Fibroblast of lung (primary cell): ENCODE measurements around the gene GRK7. TPM values are rescaled to one million over a fixed set of nuclear protein-coding genes. Genes with fewer than 3 reads are reported as not detected.

Experiments used
- DNase-seq, 2 donors: peaks; one replicate each; pipeline versions ENCODE4 v3.0.0 to v3.0.0-alpha.2; 2010; ENCODE audit warnings: low read depth in 2 of 2
- H2AFZ ChIP-seq: 2 replicates; pipeline ENCODE4 v1.5.1; 2012; ENCODE audit warnings: low read length, control low read depth, inconsistent platforms
- H3K27ac ChIP-seq: 2 replicates; pipeline ENCODE4 v1.5.1; 2011; ENCODE audit warnings: low read length, control low read depth; ENCODE audit not compliant: insufficient read depth
- H3K27me3 ChIP-seq: 2 replicates; pipeline ENCODE4 v1.5.1; 2011; ENCODE audit warnings: mild to moderate bottlenecking, low read length; ENCODE audit not compliant: control insufficient read depth, insufficient read depth
- H3K36me3 ChIP-seq: 2 replicates; pipeline ENCODE4 v1.5.1; 2011; ENCODE audit warnings: low read length; ENCODE audit not compliant: control insufficient read depth, insufficient read depth
- H3K4me1 ChIP-seq: 2 replicates; pipeline ENCODE4 v1.5.1; 2011; ENCODE audit warnings: low read length; ENCODE audit not compliant: control insufficient read depth, insufficient read depth; ENCODE audit errors: extremely low read depth
- H3K4me2 ChIP-seq: 2 replicates; pipeline ENCODE4 v1.5.1; 2011; ENCODE audit warnings: low read length, control low read depth; ENCODE audit not compliant: insufficient read depth; ENCODE audit errors: extremely low read depth
- H3K4me3 ChIP-seq, 4 experiments: fragments of 200-600 bp in 1 of 4; sonication (generic) in 1 of 4; replicated peaks in 1 of 4; 2 replicates each; pipeline ENCODE4 v1.5.1; 2011 to 2016; ENCODE audit warnings: low read length in 4 of 4, low read depth in 3 of 4, mild to moderate bottlenecking in 3 of 4, control low read depth in 2 of 4, inconsistent platforms in 1 of 4, mixed read lengths in 1 of 4; ENCODE audit not compliant: insufficient read depth in 1 of 4; ENCODE audit errors: control extremely low read depth in 1 of 4
- H3K79me2 ChIP-seq: 2 replicates; pipeline ENCODE4 v1.5.1; 2012; ENCODE audit warnings: mild to moderate bottlenecking, low read length, inconsistent platforms; ENCODE audit not compliant: control insufficient read depth, insufficient read depth
- H3K9ac ChIP-seq: 2 replicates; pipeline ENCODE4 v1.5.1; 2011; ENCODE audit warnings: mild to moderate bottlenecking, low read length, control low read depth; ENCODE audit not compliant: insufficient read depth
- H3K9me3 ChIP-seq: 2 replicates; pipeline ENCODE4 v1.5.1; 2012; ENCODE audit warnings: low read depth, low read length; ENCODE audit not compliant: control insufficient read depth, insufficient read depth
- H4K20me1 ChIP-seq: 2 replicates; pipeline ENCODE4 v1.5.1; 2011; ENCODE audit warnings: low read length; ENCODE audit not compliant: control insufficient read depth, insufficient read depth; ENCODE audit errors: extremely low read depth
- CTCF ChIP-seq, 2 donors: IDR thresholded peaks in 1 of 2; conservative IDR thresholded peaks in 1 of 2; 1 replicate in 1 of 2; 2 replicates in 1 of 2; pipeline ENCODE4 v1.5.1; 2011 to 2012; ENCODE audit warnings: low read length in 2 of 2, control low read depth in 1 of 2, inconsistent platforms in 1 of 2, low read depth in 1 of 2, mild to moderate bottlenecking in 1 of 2
- EZH2 ChIP-seq: IDR thresholded peaks from 2 replicates; pipeline ENCODE4 v1.5.1; 2012; ENCODE audit warnings: low read length, control low read depth, mild to moderate bottlenecking; ENCODE audit errors: missing control alignments
- polyA plus RNA-seq, 2 donors: library from polyadenylated mRNA; depleted of rRNA in 1 of 2; stranded (reverse) in 1 of 2; unstranded in 1 of 2; fragments of >200 nt; gene quantifications; 2 replicates each; pipeline ENCODE4 v1.2.1, GENCODE V29; 2011 to 2012; ENCODE audit warnings: missing spikeins in 1 of 2
- total RNA-seq: library from RNA; depleted of rRNA; stranded (reverse); fragments of >200 nt; gene quantifications from 2 replicates; pipeline ENCODE4 v1.2.1, GENCODE V29; 2014

GRK7 gene
- total and polyA plus RNA-seq, 2 donors (not counting 1 experiment from before 2014, with no cell fraction given), result under 0.01 TPM; not detected in 1

GRCh38 chr3:141795276-141795675 lies 32.1 kb downstream of the GRK7 start:
- Histone ChIP-seq H3K4me2 (no peak overlapping the region), H4K20me1 (no peaks in the 10 kb centered on the region), H3K9ac (no peak overlapping the region), H3K4me1 (peaks cover 4% of the 10 kb centered on the region), H2AFZ (no peak overlapping the region), H3K36me3 (no peaks in the 10 kb centered on the region), H3K79me2 (no peaks in the 10 kb centered on the region), H3K4me3 (no peak overlapping the region), H3K9me3 (no peaks in the 10 kb centered on the region), H3K27me3 (no peaks in the 10 kb centered on the region), H3K27ac (no peak overlapping the region)
- no peak for DNase-seq
- no peak for TF ChIP-seq CTCF (conservative IDR thresholded peaks at IDR 0.05 in 1 of 2, IDR thresholded peaks at IDR 0.05 in 1 of 2; ENCODE audit: low read depth in 1 of 2, low read length in 2 of 2)
- no peak for TF ChIP-seq EZH2

GRCh38 chr3:141795741-141796080 lies 32.5 kb downstream of the GRK7 start:
- H3K4me2 ChIP-seq, result no peak overlapping the region

GRCh38 chr3:141796081-141796888 lies 33.1 kb downstream of the GRK7 start:
- H3K4me2 ChIP-seq, result peak overlapping the region; percentile 8
- TF ChIP-seq CTCF (conservative IDR thresholded peaks at IDR 0.05 in 1 of 2, IDR thresholded peaks at IDR 0.05 in 1 of 2; ENCODE audit: low read depth in 1 of 2, low read length in 2 of 2), result no peak
- TF ChIP-seq EZH2, result no peak
- no peak overlapping the region for H3K27ac ChIP-seq
- no peaks in the 10 kb centered on the region for H3K36me3 ChIP-seq
- H3K4me3 ChIP-seq, result no peak overlapping the region
- H3K27me3 ChIP-seq, result no peaks in the 10 kb centered on the region
- peaks cover 4% of the 10 kb centered on the region for H3K4me1 ChIP-seq
- H3K79me2 ChIP-seq, result no peaks in the 10 kb centered on the region
- peak overlapping the region; percentile 95 for H2AFZ ChIP-seq
- H3K9me3 ChIP-seq, result no peaks in the 10 kb centered on the region
- H3K9ac ChIP-seq, result no peak overlapping the region
- no peaks in the 10 kb centered on the region for H4K20me1 ChIP-seq
- peak; percentile 76 to 85 for DNase-seq

More at GRCh38 chr3:141795741-141796080, 32.5 kb downstream of the GRK7 start:
- peaks cover 4% of the 10 kb centered on the region for H3K4me1 ChIP-seq
- no peaks in the 10 kb centered on the region for H4K20me1 ChIP-seq
- H3K27me3 ChIP-seq, result no peaks in the 10 kb centered on the region
- H3K9ac ChIP-seq, result no peak overlapping the region
- H3K4me3 ChIP-seq, result no peak overlapping the region
- no peak overlapping the region for H3K27ac ChIP-seq
- no peaks in the 10 kb centered on the region for H3K79me2 ChIP-seq
- H3K36me3 ChIP-seq, result no peaks in the 10 kb centered on the region
- no peaks in the 10 kb centered on the region for H3K9me3 ChIP-seq
- no peak overlapping the region for H2AFZ ChIP-seq
- DNase-seq, result no peak
- TF ChIP-seq EZH2 (no peak), CTCF (conservative IDR thresholded peaks at IDR 0.05 in 1 of 2, IDR thresholded peaks at IDR 0.05 in 1 of 2; ENCODE audit: low read depth in 1 of 2, low read length in 2 of 2) (no peak)
